GM15510 (cell line): ENCODE measurements around the gene MAML3.

Experiments used
- POLR2A ChIP-seq: IDR thresholded peaks from 3 replicates; pipeline ENCODE4 v1.6.1; 2011; ENCODE audit warnings: borderline replicate concordance; ENCODE audit not compliant: insufficient read length; ENCODE audit errors: extremely low read depth

Gene MAML3

GRCh38 chr4:139689093-139689722 lies 464.8 kb downstream of the MAML3 start:
- no peak for TF ChIP-seq POLR2A

- TF ChIP-seq POLR2A = no peak
Observed at GRCh38 chr4:139686988-139687387, 467.0 kb downstream of the MAML3 start.

- TF ChIP-seq POLR2A = no peak
Observed at GRCh38 chr4:139686130-139686529, 467.9 kb downstream of the MAML3 start.

GRCh38 chr4:139685180-139685579 lies 468.8 kb downstream of the MAML3 start:
- TF ChIP-seq POLR2A = no peak

- no peak for TF ChIP-seq POLR2A
Observed at GRCh38 chr4:139684351-139684750, 469.6 kb downstream of the MAML3 start.

- TF ChIP-seq POLR2A = no peak
Observed at GRCh38 chr4:139682741-139683151, 471.2 kb downstream of the MAML3 start.

- no peak for TF ChIP-seq POLR2A
Observed at GRCh38 chr4:139682309-139682708, 471.7 kb downstream of the MAML3 start.

- no peak for TF ChIP-seq POLR2A
Observed at GRCh38 chr4:139676913-139677585, 476.9 kb downstream of the MAML3 start.

GRCh38 chr4:139676365-139676764 lies 477.6 kb downstream of the MAML3 start:
- no peak for TF ChIP-seq POLR2A

GRCh38 chr4:139675651-139676050 lies 478.3 kb downstream of the MAML3 start:
- no peak for TF ChIP-seq POLR2A

- TF ChIP-seq POLR2A = no peak
Observed at GRCh38 chr4:139674875-139675550, 479.0 kb downstream of the MAML3 start.

- no peak for TF ChIP-seq POLR2A
Observed at GRCh38 chr4:139672732-139673131, 481.3 kb downstream of the MAML3 start.

- TF ChIP-seq POLR2A = no peak
Observed at GRCh38 chr4:139672215-139672614, 481.8 kb downstream of the MAML3 start.

- TF ChIP-seq POLR2A = no peak
Observed at GRCh38 chr4:139670775-139671174, 483.2 kb downstream of the MAML3 start.

- no peak for TF ChIP-seq POLR2A
Observed at GRCh38 chr4:139669890-139670289, 484.1 kb downstream of the MAML3 start.

GRCh38 chr4:139669335-139669734 lies 484.6 kb downstream of the MAML3 start:
- no peak for TF ChIP-seq POLR2A
